Measurements from ENCODE around the gene MADCAM1. TPM values are rescaled to one million over a fixed set of nuclear protein-coding genes. Genes with fewer than 3 reads are reported as not detected.

The MADCAM1 gene
- total RNA-seq, 1 experiment from 2014 or later, result 0.47 TPM

DNA sequence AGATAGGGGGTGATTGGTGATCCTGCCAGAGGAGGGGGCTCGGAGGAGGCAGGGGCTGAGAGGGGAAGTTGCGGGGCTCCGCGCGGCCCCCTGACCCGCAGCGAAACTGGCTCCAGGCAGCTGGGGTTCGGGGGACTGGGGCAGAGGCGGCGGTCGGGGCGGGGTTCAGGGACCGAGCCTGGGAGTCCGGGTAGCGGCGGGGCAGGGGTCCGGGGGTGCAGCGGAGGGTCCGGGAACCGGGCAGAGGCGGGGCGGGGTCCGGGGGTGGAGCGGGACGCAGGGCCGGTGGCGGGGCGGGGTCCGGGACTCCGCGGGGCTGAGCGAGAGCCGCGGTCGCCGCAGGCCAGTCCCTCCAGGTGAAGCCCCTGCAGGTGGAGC lies 1.2 kb downstream of the MADCAM1 start:
- intact Hi-C loops (cut with micrococcal nuclease), result no loop called here
- Mint-ChIP-seq H3K27ac (ENCODE audit: low read depth, unreplicated experiment) (no peak overlapping the region), H3K4me3 (ENCODE audit: unreplicated experiment) (no peak overlapping the region), H3K36me3 (ENCODE audit: insufficient read depth, unreplicated experiment) (peaks cover 11% of the 10 kb centered on the region), H3K4me1 (ENCODE audit: insufficient read depth, unreplicated experiment) (no peaks in the 10 kb centered on the region), H3K9me3 (ENCODE audit: unreplicated experiment) (peaks cover 9% of the 10 kb centered on the region), H3K27me3 (ENCODE audit: insufficient read depth, unreplicated experiment) (peaks cover 20% of the 10 kb centered on the region)
- ChIA-PET CTCF (interaction anchor here (0.6 to 1.5 kb wide), 2 partner anchors 13 to 1737 kb away, joined by 3 to 4 read pairs; no protein-coding TSS in a partner anchor), POLR2A (no interaction called here)
- no peak for DNase-seq (ENCODE audit: unreplicated experiment)
- TF ChIP-seq, protein P1, sequence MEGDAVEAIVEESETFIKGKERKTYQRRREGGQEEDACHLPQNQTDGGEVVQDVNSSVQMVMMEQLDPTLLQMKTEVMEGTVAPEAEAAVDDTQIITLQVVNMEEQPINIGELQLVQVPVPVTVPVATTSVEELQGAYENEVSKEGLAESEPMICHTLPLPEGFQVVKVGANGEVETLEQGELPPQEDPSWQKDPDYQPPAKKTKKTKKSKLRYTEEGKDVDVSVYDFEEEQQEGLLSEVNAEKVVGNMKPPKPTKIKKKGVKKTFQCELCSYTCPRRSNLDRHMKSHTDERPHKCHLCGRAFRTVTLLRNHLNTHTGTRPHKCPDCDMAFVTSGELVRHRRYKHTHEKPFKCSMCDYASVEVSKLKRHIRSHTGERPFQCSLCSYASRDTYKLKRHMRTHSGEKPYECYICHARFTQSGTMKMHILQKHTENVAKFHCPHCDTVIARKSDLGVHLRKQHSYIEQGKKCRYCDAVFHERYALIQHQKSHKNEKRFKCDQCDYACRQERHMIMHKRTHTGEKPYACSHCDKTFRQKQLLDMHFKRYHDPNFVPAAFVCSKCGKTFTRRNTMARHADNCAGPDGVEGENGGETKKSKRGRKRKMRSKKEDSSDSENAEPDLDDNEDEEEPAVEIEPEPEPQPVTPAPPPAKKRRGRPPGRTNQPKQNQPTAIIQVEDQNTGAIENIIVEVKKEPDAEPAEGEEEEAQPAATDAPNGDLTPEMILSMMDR (IDR thresholded peaks at IDR 0.05; ENCODE audit: unreplicated experiment), result no peak
- BruUV-seq (replicated peaks), result no TSS peak

- CTCF ChIA-PET, result interaction anchor here (0.6 to 1.5 kb wide), 2 partner anchors 12 to 1737 kb away, joined by 3 to 4 read pairs; no protein-coding TSS in a partner anchor
- no TSS peak for BruUV-seq (replicated peaks)
- intact Hi-C loops (cut with micrococcal nuclease), result no loop called here
- H3K36me3 Mint-ChIP-seq (ENCODE audit: insufficient read depth, unreplicated experiment), result peaks cover 8% of the 10 kb centered on the region
- DNase-seq (ENCODE audit: unreplicated experiment), result no peak
- H3K27ac Mint-ChIP-seq (ENCODE audit: low read depth, unreplicated experiment), result no peak overlapping the region
- no peaks in the 10 kb centered on the region for H3K4me1 Mint-ChIP-seq (ENCODE audit: insufficient read depth, unreplicated experiment)
- peaks cover 20% of the 10 kb centered on the region for H3K27me3 Mint-ChIP-seq (ENCODE audit: insufficient read depth, unreplicated experiment)
- H3K4me3 Mint-ChIP-seq (ENCODE audit: unreplicated experiment), result no peak overlapping the region
- TF ChIP-seq, protein P1 (IDR thresholded peaks at IDR 0.05; ENCODE audit: unreplicated experiment), result no peak
- H3K9me3 Mint-ChIP-seq (ENCODE audit: unreplicated experiment), result peaks cover 9% of the 10 kb centered on the region
- POLR2A ChIA-PET, result no interaction called here
Measured at GRCh38 chr19:497869-498510, 1.7 kb downstream of the MADCAM1 start.

DNA sequence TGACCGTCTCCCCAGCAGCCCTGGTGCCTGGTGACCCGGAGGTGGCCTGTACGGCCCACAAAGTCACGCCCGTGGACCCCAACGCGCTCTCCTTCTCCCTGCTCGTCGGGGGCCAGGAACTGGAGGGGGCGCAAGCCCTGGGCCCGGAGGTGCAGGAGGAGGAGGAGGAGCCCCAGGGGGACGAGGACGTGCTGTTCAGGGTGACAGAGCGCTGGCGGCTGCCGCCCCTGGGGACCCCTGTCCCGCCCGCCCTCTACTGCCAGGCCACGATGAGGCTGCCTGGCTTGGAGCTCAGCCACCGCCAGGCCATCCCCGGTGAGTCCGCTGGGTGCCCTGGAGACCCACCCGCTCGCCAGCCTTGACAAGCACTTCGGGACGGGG lies 2.2 kb downstream of the MADCAM1 start:
- peaks cover 20% of the 10 kb centered on the region for H3K27me3 Mint-ChIP-seq (ENCODE audit: insufficient read depth, unreplicated experiment)
- intact Hi-C loops (cut with micrococcal nuclease), result no loop called here
- TF ChIP-seq, protein P1 (IDR thresholded peaks at IDR 0.05; ENCODE audit: unreplicated experiment), result no peak
- no TSS peak for BruUV-seq (replicated peaks)
- ChIA-PET CTCF (interaction anchor here (1.5 kb wide), 1 partner anchor 12 kb away, joined by 4 read pairs; no protein-coding TSS in a partner anchor), POLR2A (no interaction called here)
- no peak overlapping the region for H3K27ac Mint-ChIP-seq (ENCODE audit: low read depth, unreplicated experiment)
- H3K4me1 Mint-ChIP-seq (ENCODE audit: insufficient read depth, unreplicated experiment), result no peaks in the 10 kb centered on the region
- H3K36me3 Mint-ChIP-seq (ENCODE audit: insufficient read depth, unreplicated experiment), result peaks cover 6% of the 10 kb centered on the region
- DNase-seq (ENCODE audit: unreplicated experiment), result no peak
- peaks cover 6% of the 10 kb centered on the region for H3K9me3 Mint-ChIP-seq (ENCODE audit: unreplicated experiment)
- H3K4me3 Mint-ChIP-seq (ENCODE audit: unreplicated experiment), result no peak overlapping the region

GRCh38 chr19:498977-499623 lies 2.8 kb downstream of the MADCAM1 start:
- TF ChIP-seq, protein P1 (IDR thresholded peaks at IDR 0.05; ENCODE audit: unreplicated experiment), result no peak
- H3K4me1 Mint-ChIP-seq (ENCODE audit: insufficient read depth, unreplicated experiment), result no peaks in the 10 kb centered on the region
- H3K27me3 Mint-ChIP-seq (ENCODE audit: insufficient read depth, unreplicated experiment), result peaks cover 20% of the 10 kb centered on the region
- intact Hi-C loops (cut with micrococcal nuclease), result no loop called here
- no peak for DNase-seq (ENCODE audit: unreplicated experiment)
- BruUV-seq (replicated peaks), result no TSS peak
- no peak overlapping the region for H3K27ac Mint-ChIP-seq (ENCODE audit: low read depth, unreplicated experiment)
- H3K36me3 Mint-ChIP-seq (ENCODE audit: insufficient read depth, unreplicated experiment), result peaks cover 6% of the 10 kb centered on the region
- ChIA-PET CTCF (no interaction called here), POLR2A (no interaction called here)
- no peak overlapping the region for H3K4me3 Mint-ChIP-seq (ENCODE audit: unreplicated experiment)
- H3K9me3 Mint-ChIP-seq (ENCODE audit: unreplicated experiment), result peaks cover under 1% of the 10 kb centered on the region
